GM19372 (cell line): ENCODE results near the gene PAXX.
"Not testable (repeated sequence)": the region's sequence is repeated elsewhere in the genome, so short reads cannot be mapped to it uniquely, and the experiment has no call there.

Source experiments
- ATAC-seq: cut with Tn5 transposase; IDR thresholded peaks from one replicate; pipeline ENCODE4 v1.9.1; 2021; ENCODE audit warnings: mild to moderate bottlenecking, low read depth, moderate library complexity; ENCODE audit not compliant: unreplicated experiment

PAXX gene

DNA sequence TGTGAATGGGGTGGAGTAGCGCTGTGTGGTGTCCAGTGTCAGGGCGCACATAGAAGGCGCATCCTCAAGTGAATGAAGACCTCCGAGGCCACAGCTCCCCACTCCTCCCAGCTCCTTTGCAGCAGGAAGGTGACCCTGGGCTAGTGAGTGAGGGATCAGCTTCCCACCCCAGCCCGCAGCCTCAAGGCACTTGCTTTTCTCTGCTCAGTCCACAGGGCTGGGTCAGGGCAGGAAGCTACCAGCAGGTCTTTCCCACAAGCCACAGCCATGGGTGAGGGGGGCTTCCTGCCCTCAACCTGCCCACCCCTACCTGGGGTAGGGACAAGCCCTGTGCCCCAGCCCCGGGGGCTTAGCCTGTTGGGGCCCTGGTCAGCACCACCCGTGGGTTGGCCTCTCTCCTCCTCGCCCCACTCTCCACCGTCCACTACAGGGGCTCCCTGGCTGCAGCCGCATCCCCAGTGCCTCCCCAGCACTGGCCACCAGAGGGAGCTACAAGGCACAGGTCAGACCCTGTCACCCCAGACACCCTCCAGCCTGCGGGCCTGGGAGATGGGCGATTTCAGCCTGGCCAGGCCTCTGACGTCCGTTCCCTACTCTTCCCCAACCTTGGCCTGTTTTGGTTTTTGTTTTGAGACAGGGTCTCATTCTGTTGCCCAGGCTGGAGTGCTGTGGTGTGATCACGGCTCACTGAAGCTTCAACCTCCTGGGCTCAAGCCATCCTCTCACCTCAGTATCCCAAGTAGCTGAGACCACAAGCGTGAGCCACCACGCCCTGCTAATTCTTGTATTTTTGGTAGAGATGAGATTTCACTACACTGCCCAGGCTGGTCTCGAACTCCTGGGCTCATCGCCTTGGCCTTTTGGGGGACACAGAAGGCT is 37.1 kb downstream of the PAXX start:
- ATAC-seq = no peak

DNA sequence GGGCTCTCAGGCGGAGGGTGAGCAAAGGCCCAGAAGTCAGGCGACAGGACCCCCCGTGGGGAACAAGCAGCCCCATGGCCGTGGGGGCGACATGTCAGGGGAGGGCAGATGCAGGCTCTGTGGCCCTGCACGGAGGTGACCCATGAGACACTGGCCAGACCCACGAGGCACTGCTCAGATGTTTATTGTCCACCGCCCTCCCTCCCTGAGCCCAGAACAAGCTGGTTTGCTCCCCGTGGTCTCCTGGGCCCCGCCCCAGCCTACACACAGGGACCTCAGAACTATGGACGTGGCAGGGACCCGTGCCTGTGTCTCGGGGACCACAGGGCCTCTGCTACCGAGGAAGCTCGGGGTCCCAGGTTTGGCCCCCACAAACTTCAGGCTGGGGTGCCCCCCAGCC is 37.8 kb downstream of the PAXX start:
- ATAC-seq = no peak

DNA sequence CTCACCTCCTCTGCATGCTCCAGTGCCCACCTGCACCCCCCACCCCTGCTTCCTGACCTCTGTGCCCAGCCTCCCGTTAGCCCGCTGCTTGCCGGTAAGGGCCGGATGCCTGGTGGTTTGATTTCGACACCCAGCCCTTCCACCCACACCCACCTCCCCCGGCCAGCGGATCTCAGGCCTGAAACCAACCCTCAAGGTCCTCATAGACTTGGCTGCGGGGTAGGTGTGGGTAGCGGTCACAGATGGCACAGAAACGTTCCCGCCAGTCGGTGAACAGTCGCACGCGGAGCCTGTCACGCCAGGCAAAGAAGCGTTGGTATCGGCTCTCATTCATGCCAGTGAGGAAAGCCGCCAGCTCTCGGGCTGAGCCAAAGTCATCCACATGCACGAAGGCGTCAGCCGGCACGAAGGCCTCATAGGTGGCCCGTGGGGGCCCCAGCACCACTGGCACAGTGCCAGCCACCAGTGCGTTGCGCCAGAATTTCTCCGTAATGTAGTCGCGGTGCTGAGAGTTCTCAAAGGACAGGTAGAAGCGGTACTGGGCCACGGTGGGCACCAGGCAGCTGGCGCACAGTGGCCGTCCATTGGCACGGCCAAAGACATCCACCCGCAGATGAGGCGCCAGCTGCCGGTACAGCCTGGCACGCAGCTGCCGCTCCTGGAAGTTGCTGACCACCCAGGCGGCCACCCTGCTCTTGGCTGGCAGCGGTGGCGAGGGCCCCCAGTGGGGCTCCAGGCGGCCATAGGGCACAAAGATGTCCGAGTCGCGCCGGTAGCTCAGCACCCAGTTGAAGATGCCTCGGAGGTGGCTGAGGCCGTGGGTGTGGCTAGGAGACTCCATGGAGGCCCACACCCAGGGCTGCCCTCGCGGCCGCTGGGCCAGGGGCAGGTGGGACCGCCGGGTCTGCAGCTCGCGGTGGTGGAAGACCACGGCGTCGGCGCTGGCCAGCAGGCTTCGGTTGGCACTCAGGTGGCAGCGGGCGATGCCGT is 38.6 kb downstream of the PAXX start:
- ATAC-seq = no peak

DNA sequence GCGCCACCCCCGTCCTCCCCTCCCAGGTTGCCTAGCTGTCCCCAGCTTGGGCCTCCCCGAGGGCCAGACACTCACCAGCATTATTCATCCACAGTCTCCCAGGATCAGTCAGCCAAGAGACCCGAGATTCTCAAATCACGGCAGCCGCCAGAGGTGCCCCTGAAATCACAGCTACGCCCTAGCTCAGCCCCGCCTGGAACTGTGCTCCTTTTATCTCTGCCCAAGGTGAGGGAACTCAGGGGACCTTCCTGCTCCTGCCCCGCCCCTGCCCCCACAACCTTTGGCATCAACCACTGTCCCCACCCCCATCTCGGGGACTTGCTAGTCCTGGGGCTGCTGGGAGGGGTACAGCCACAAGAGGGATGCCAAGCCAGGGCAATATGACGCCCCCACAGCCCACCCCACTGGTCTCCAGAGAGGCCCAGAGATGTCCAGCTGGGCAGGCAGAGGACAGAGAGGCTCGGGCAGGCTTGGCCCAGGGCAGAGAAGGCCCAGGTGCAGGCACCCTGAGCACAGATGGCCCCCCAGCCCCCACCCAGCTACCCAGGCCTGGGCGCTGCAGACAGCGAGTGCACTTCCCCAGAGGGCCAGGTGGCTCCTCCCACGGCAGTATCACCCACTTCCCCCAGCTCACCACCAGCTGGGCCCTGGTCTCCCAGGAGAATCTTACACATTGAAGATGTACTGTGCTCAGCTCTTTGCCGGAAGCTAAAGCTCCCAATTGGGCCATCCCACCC is 39.9 kb downstream of the PAXX start, which contains the start of gene FUT7:
Gene FUT7 (minus strand): TSS at position 185 of the 737 bp plus-strand sequence. CDS start 97 bp downstream, at position 88.
- no peak for ATAC-seq

DNA sequence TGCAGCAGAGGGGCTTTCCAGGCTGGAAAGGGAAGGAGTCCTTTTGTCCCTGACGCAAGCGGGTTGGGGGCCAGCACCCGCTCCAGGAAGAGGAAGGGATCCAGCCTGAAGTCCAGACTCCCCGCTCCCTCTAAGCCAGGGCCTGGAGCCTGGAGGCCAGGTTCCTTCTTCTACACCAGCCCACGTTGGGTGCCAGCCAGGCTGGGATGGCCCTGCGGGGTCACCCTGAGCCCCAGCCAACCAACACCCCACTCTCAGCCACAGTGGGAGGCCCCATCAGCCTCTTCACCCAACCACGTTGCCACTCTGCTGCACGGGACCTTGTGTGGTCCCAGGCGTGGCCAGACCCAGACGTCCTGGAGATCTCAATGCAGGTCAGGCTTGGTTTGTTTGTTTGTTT is 40.6 kb downstream of the PAXX start:
- no peak for ATAC-seq

DNA sequence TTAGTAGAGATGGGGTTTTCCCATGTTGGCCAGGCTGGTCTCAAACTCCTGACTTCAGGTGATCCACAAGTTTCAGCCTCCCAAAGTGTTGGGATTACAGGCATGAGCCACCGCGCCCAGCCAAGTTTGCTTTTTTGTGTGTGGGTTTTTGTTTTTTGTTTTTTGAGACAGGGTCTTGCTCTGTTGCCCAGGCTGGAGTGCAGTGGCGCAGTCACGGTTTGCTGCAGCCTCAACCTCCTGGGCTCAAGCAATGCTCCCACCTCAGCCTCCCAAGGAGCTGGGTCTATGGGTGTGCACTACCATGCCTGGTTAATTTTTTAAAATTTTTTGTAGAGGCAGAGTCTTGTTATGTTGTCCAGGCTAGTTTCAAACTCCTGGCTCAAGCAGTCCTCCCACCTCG is 41.3 kb downstream of the PAXX start:
- not testable (repeated sequence) for ATAC-seq

DNA sequence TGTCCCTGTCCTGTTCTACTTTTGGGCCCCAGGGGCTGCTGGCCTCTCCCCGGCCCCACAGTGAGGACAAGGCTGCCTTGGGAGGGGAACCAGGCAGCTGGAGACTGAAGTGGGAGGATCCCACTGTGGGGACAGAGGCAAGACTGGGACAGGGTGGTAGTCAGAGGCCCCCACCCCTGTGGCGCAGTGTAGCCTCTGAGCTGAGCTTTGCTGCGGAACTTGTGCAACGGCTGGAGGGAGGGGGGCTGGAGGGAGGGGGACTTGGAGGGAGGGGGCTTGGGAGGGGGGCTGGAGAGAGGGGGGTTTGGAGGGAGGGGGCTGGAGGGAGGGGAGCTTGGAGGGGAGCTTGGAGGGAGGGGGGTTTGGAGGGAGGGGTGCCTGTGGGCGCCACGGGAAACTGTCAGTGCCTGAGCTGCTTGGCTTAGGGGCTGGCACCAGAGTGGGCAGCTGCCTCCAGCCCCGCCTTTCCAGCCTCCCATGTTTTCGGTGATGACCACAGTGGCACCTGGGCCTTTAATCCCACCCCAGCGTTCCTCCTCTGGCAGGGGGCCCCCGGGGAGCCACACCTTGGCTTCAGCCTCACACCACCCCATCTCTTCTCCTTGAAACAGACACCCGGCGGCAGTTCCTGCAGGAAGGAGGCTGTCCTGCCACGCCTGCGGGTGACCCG is 42.0 kb downstream of the PAXX start:
- ATAC-seq = no peak

DNA sequence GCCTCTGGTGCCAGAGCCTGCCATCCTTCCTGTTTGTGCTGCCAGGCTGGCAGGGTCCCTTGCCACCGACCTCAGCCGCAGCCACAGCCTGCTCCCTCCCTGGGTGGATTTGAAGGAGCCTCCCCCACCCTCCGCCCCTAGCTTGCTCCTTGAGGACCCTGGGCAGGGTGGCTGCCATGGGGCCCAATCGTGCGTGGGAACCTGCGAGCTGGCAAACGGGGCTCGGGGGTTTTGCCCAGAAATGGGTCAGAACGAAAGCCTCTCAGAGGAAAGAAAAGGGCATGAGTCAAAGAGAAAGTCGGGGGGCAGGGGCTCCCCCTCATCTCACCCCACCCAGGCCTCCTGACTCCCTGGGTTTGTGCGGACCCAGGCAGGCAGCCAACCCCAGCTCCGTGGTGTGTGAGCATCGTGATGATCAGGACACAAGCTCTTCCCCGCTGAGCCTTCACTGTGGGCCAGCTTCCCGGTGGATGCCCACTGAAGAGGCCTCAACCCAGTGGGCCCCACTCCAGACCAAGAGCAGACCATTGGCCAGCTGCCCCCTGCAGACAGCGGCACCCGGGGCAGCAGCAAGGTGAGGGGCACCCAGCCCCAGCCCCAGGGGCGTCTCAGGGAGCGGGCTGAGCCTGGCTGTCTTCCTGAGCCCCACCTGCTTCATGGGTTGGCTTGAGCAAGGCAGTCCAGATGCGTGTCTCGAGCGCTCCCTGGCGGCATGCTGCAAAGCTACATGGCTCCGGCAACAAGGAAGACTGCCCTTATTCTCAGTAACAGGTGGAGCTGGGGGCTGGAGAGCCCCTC is 42.7 kb downstream of the PAXX start:
- no peak for ATAC-seq

DNA sequence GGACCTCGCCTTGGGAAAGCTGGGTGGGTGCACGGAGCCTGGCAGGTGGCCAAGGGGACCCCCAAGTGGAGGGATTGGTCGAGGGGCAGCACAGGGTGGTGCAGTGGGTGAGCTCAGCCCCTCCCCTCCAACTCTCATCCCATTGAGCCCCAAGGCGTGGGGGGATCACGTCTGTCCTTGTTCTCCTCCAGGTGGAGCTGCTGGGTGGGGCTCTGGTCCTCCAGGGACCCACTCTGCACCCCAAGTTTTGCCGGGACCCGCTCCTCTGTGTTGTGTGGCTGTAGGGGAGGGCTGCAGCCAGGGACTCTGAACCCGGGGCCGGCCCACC is 43.2 kb downstream of the PAXX start:
- ATAC-seq = no peak

DNA sequence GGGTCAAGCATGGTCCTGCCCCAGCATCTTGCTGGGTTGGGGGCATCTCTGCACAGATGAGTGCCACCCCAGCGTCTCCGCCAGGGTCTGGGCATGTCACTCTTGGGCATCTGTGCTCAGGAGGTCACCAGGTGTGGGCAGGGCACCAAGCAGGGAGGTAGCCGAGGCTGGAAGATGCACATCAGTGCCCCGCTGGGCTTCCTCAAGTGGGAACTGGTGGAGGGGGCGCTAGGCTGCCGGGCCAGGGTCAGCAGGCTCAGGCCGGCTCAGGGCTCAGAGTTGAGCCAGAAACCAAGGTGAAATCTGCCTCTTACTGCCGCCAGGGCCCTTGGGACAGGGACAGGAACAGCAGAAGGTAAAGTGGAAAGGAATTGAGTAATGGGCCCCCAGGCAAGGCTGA is 43.7 kb downstream of the PAXX start:
- no peak for ATAC-seq

DNA sequence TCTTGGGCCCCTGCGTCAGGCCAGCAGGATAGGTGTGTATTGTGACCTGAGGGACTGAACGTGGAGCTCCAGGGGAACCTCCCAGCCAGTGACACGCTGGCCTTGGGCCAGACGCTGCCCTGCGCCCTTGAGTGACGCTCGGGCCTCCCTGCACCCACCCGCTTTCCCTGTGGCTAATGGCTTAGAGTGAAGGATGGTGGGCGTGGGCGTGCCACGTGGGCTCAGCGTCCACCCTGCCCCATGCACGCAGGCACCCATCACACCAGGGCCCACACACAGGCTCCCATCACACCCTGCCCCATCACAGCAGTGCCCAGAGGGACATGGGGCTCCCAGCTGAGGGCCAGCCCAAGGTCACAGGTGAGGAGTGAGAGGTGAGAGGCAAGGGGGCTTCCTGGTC is 44.8 kb downstream of the PAXX start:
- ATAC-seq = no peak

DNA sequence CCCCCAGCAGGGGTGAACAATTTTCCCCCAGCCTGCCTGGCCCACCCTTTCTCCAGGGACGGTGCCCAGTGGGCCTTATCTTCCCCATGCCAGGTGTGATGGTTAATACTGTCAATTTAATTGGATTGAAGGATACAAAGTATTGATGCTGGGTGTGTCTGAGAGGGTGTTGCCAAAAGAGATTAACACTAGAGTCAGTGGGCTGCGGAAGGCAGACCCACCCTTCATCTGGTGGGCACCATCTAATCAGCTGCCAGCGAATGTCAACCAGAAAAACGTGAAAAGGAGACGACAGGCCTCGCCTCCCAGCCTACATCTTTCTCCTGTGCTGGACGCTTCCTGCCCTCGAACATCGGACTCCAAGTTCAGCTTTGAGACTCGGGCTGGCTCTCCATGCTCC is 45.3 kb downstream of the PAXX start:
- ATAC-seq = no peak

DNA sequence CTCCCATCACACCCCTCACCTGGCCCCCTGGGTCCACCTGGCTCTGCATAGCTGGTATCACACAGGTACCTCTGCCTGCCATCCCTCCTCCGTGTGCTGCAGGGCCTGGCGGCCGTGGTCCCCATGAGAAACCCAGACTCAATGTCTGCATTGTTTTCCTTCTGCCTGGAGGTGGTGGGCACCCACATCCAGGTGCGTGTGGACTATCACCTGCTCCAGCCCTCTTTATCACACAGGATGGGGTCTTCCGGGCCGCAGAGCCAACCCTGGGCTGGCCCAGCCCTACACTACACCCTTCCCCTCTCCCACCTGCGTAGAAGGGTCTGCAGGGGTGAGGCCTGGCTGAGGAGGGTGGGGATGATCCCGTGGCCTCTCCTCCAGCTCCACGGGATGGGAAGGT is 46.7 kb downstream of the PAXX start:
- ATAC-seq = no peak

DNA sequence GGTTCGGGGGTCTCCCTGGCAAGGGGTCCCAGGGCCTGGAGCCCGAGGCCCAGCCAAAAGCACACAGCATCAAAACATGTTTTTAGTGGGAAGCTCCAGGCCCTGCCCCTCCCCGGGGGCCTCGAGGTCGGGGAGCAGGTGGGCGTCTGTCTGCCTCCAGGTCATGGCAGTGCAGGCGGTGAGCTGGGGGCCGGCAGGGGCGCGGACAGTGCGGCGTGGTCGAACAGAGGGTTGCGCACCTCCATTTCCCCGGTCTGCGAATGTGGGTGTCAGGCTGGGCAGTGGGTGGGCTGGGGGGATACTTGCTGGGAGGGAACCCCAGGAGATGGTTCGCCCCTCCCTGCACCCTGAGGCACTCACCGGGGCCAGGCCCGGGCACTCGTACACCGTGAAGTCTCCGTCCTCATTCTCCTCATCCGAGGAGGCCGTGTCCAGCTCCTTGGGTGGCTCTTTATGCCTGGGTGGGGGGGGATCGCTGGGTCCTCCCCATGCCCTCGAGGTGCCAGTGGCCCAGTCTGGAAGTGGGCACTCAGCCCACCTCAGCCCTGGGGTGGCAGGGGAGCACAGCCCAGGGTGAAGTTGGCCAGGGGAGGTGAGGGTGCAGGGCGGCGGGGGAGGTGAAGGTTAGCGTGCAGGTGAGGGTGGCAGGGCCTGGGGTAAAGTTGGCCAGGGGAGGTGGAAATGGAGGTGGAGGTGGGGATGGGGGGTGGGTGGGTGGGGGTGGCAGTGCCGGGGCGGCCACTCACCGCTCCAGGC is 47.6 kb downstream of the PAXX start:
- ATAC-seq = no peak

DNA sequence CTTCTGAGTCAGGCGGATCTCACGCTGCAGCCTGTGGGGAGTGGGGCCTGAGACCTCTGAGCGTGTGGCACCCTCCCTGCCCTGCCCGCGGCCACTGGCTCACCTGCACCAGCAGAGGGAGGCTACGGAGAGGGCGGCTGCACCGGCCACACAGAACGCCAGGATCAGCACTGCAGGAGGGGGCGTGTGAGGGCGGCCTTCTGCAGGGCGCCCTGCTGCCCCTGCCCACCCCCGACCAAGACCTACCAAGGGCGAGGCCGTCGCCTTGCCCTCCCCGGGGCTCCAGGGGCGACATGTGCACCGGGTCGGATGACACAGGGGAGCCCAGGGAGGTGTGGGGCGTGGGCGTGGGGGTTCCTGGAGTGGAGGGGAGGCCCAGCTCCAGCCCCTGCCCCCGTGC is 48.3 kb downstream of the PAXX start:
- ATAC-seq = no peak

DNA sequence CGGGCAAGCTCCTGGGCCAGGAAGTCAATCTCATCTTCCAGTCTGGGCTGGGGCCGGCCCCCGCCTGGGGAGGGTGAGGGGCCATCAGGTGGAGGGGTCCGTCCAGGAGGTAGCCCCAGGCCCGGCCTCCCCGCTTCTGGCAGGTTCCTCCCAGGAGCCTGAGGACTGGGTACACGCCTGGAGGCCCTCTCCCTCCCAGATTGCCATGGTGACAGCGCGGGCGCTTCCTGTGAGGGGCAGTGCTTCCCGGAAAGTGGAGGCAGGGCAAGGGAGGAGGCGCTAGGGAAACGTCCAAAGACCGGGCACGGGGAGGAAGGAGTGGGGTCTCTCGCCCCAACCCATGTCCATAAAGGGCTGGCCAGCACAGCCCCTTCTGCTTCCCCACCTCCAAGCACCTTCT is 48.9 kb downstream of the PAXX start:
- no peak for ATAC-seq

DNA sequence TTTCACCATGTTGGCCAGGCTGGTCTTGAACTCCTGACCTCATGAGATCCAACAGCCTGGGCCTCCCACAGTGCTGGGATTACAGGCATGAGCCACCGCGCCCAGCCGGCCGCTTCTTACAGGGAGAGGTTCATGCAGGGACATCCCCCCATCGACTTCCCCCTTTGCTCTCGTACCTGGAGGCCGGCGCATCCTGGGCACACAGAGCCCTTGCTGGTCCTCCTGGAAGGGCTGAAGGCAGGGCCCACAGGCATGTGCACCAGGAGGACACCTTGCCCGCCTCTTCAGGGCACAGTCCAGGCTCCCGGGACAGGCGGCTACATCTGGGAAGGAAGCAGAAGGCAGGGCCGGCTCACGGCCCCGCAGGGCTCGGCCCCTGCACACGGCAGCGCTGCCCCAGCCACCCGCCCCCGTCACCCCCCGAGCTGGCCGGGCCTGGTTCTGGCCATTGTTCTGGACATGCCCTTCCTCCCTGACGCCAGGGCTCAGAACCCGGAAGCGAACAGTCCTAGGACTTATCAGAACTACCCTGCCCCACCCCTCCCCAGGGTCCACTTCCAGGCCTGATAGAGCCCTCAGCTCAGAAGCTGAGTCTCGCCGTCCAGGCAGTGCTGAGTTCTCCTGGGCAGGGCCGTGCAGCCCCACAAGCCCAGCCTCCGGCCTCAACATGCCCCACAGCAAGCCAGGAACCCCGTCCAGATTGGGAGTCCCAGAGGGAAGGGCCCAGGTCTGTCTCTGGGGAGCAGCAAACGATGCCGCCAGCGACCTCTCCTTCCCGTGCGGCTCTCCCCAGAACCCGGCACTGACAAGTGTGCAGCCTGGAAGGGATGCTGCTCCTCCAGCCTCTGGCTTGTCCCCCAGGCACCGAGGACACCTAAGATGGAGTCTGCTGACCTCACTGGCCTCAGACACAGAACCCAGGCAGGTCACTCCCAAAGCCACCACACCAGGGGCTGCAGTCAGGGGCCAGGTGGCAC is 50.8 kb downstream of the PAXX start:
- ATAC-seq = no peak
